ENCODE measurements around the gene CDC5L. TPM values are rescaled to one million over a fixed set of nuclear protein-coding genes. Genes with fewer than 3 reads are reported as not detected.

The CDC5L gene
- polyA plus RNA-seq, 3 donors, result 4.9 to 10.2 (median 7.4) TPM

DNA sequence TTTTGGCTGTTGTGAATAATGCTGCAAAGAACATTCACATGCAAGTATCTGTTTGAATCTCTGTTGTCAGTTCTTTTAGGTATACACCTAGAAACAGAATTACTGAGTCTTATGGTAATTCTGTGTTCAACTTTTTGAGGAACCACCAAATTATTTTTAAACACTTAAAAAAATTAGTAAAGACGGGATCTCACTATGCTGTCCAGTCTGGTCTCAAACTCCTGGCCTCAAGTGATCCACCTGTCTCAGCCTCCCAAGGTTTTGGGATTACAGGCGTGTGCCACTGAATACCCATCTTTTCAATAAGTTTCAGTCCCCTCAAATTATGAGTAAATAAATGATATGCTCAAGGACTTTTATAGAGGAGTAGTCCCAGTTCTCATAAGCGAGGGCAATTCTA is 27.5 kb upstream of the CDC5L start:
- Mint-ChIP-seq H3K27me3 (ENCODE audit: low read depth in 3 of 3) (peaks cover 0 to 4% (median 2%) of the 10 kb centered on the region in 3 donors), H3K36me3 (no peaks in the 10 kb centered on the region), H3K9me3 (peaks cover 6 to 13% (median 9%) of the 10 kb centered on the region in 7 donors), H3K27ac (no peak overlapping the region), H3K4me1 (no peaks in the 10 kb centered on the region), H3K4me3 (no peak overlapping the region)
- Histone ChIP-seq H3K9ac (ENCODE audit: insufficient read depth, low read length, poor library complexity, severe bottlenecking) (no peak overlapping the region), H3K36me3 (replicated peaks in 1 of 2; ENCODE audit: control insufficient read depth in 1 of 2, insufficient read depth in 2 of 2, low read length in 2 of 2) (no peaks in the 10 kb centered on the region), H3K4me3 (replicated peaks in 1 of 3; ENCODE audit: low read depth in 2 of 3, low read length in 3 of 3) (no peak overlapping the region), H4K20me1 (ENCODE audit: insufficient read depth, low read length) (no peaks in the 10 kb centered on the region), H3K79me2 (ENCODE audit: insufficient read depth, low read length) (no peaks in the 10 kb centered on the region), H2AFZ (ENCODE audit: insufficient read depth, low read depth, low read length, poor library complexity, severe bottlenecking) (no peak overlapping the region), H3K4me2 (replicated peaks; ENCODE audit: extremely low read depth, low read length, poor library complexity, severe bottlenecking) (no peak overlapping the region), H3K9me3 (replicated peaks in 1 of 2; ENCODE audit: control insufficient read depth in 1 of 2, insufficient read depth in 1 of 2, low read length in 2 of 2) (peaks cover 10 to 11% of the 10 kb centered on the region in 2 donors), H3K27me3 (ENCODE audit: control insufficient read depth in 2 of 2, insufficient read depth in 2 of 2, low read length in 2 of 2) (no peaks in the 10 kb centered on the region), H3K4me1 (ENCODE audit: control insufficient read depth in 1 of 2, insufficient read depth in 2 of 2, low read length in 2 of 2) (no peaks in the 10 kb centered on the region), H3K27ac (ENCODE audit: low read depth in 1 of 2, low read length in 2 of 2) (no peak overlapping the region)
- TF ChIP-seq, protein P1, sequence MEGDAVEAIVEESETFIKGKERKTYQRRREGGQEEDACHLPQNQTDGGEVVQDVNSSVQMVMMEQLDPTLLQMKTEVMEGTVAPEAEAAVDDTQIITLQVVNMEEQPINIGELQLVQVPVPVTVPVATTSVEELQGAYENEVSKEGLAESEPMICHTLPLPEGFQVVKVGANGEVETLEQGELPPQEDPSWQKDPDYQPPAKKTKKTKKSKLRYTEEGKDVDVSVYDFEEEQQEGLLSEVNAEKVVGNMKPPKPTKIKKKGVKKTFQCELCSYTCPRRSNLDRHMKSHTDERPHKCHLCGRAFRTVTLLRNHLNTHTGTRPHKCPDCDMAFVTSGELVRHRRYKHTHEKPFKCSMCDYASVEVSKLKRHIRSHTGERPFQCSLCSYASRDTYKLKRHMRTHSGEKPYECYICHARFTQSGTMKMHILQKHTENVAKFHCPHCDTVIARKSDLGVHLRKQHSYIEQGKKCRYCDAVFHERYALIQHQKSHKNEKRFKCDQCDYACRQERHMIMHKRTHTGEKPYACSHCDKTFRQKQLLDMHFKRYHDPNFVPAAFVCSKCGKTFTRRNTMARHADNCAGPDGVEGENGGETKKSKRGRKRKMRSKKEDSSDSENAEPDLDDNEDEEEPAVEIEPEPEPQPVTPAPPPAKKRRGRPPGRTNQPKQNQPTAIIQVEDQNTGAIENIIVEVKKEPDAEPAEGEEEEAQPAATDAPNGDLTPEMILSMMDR (IDR thresholded peaks at IDR 0.05), result no peak
- intact Hi-C loops (cut with micrococcal nuclease), result no loop called here
- WGBS (ENCODE audit: insufficient coverage), result no CpG with 5 or more reads among the region's 3 CpGs
- DNase-seq, result no peak

DNA sequence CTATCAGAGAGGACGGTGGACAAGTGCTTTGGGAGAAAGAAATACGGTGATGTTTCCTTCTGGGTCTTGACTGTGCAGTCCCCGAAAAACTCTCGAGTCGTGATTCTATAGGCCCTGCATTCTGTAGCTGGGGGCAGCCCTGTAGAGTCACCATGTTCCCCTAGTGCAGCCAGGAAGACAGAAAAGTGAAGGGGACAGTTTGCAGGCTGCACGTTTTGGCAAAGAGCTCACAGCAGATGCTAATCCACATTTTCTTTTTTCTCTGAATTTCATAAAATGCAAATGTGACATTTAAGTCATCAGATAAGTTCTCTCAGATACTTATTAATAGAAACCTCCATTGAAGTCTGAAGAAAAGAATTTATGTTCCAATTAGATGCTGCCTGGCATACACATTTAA is 25.6 kb upstream of the CDC5L start:
- no peak for DNase-seq
- H3K36me3 Mint-ChIP-seq, result no peaks in the 10 kb centered on the region
- Histone ChIP-seq H3K4me1 (ENCODE audit: control insufficient read depth in 1 of 2, insufficient read depth in 2 of 2, low read length in 2 of 2) (no peaks in the 10 kb centered on the region), H3K27me3 (ENCODE audit: control insufficient read depth in 2 of 2, insufficient read depth in 2 of 2, low read length in 2 of 2) (no peaks in the 10 kb centered on the region), H3K9ac (ENCODE audit: insufficient read depth, low read length, poor library complexity, severe bottlenecking) (no peak overlapping the region), H3K4me3 (replicated peaks in 1 of 3; ENCODE audit: low read depth in 2 of 3, low read length in 3 of 3) (no peak overlapping the region), H3K27ac (ENCODE audit: low read depth in 1 of 2, low read length in 2 of 2) (no peak overlapping the region), H3K36me3 (replicated peaks in 1 of 2; ENCODE audit: control insufficient read depth in 1 of 2, insufficient read depth in 2 of 2, low read length in 2 of 2) (no peaks in the 10 kb centered on the region), H2AFZ (ENCODE audit: insufficient read depth, low read depth, low read length, poor library complexity, severe bottlenecking) (no peak overlapping the region), H3K9me3 (replicated peaks in 1 of 2; ENCODE audit: control insufficient read depth in 1 of 2, insufficient read depth in 1 of 2, low read length in 2 of 2) (no peaks in the 10 kb centered on the region), H3K79me2 (ENCODE audit: insufficient read depth, low read length) (no peaks in the 10 kb centered on the region), H3K4me2 (replicated peaks; ENCODE audit: extremely low read depth, low read length, poor library complexity, severe bottlenecking) (no peak overlapping the region), H4K20me1 (ENCODE audit: insufficient read depth, low read length) (no peaks in the 10 kb centered on the region)
- H3K4me1 Mint-ChIP-seq, result no peaks in the 10 kb centered on the region
- no peak overlapping the region for H3K27ac Mint-ChIP-seq
- peaks cover 0 to 4% (median 0%) of the 10 kb centered on the region in 7 donors for H3K9me3 Mint-ChIP-seq
- no peak overlapping the region for H3K4me3 Mint-ChIP-seq
- intact Hi-C loops (cut with micrococcal nuclease), result no loop called here
- TF ChIP-seq, protein P1 (IDR thresholded peaks at IDR 0.05), result no peak
- 88% methylated on average over 6 of the region's 6 CpGs for WGBS (ENCODE audit: insufficient coverage)
- peaks cover 0 to 4% (median 2%) of the 10 kb centered on the region in 3 donors for H3K27me3 Mint-ChIP-seq (ENCODE audit: low read depth in 3 of 3)
